ENCODE results near the gene C1orf167.
A peak's percentile ranks its signal among the peaks of the same experiment; 100 is the strongest.

Gene C1orf167

DNA sequence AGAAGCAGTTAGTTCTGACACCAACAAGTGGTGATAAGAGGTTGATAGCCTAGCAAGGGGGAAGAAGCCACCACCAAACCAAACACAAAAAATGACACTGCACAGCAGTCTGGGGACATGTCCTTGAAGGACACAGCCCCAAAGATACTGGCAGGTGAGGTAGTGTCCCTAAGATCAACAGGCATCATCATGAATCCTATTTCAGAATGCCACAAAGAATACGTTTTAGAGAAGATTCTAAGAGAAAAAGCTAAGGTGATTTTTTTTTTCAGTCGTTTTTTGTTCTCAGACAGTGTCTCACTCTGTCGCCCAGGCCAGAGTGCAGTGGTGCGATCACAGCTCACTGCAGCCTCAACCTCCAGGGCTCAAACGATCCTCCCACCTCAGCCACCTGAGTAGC lies 24.2 kb downstream of the C1orf167 start:
- no peak for DNase-seq

DNA sequence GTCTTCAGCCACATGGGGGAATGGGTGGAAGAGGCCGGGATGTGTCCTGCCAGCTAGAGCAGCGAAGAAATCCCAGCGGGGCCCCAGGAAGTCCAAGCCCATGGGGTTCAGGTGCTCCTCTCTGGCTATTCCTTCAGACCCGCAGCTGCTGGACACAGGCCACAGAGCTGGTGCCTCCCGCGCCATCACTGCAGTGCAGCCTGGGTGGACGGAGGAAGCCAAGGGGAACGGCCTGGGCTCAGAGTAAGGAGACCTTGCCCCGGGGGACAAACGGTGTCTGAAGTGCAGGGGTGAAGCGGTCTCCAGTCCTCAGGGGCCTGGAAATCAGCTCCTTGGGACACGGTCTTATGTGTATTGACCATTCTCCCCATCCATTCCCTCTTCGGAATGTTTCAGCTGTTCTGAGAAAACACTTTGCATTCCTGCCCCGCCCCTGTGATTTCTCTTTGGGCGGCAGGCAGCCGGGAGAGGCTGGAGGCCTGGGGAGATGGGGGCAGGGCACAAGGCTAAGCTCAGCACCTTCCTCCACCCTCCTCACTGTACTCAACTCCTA lies 25.3 kb downstream of the C1orf167 start:
- peak; percentile 23 for DNase-seq

DNA sequence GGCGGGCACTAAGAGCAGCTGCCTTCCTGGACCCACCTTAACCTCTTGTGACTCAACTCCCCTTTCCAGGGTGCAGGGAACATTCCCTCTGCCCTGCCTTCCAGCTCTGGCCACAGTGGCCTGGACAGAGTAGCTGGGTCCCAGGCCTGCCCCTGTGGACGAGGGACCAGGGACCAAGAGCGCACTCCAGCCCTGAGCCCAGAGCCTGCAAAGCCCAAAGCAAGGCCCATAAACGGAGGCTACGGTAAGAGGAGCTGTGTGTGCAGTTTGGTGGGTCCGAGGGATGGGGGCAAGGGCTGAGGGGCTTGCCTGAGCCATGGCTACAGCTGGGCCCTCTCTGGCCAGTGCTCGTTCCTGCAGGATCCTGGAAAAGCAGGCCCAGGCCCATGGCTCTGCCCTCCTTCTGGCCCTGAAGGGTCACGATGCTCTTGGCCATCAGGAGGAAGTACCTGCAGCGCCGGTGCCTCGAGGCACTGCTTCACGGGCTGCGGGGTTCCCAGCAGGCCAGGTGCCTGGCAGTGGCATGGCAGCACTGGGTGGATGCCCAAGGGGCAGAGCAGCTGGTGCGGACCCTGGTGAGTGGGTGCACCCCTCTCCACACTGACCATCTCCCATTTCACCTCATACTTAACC lies 25.9 kb downstream of the C1orf167 start:
- DNase-seq: no peak

DNA sequence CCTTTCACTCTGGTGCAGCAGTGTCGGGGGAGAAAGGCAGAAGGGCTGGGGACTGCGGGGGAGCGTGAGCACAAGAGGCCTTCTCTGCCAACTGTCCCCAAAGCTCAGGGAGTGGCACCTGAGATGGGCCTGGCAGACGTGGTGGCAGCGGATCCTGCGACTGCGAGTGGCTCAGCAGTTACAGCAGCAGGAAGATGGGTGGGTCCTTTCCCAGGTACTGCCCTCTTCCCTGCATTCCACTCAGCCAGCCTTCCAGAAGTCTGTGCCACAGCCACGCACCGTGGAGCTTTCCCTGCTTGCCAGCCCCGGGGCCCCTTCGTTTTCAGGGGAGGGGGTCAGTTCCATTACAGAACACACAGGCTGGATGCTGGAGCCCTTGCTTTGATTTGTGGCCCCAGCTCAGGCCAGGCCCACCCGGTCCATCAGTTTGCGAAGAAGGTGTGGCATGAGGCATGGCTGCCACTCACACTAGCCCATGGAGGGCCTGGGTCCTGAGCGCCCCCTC lies 26.6 kb downstream of the C1orf167 start:
- no peak for DNase-seq

DNA sequence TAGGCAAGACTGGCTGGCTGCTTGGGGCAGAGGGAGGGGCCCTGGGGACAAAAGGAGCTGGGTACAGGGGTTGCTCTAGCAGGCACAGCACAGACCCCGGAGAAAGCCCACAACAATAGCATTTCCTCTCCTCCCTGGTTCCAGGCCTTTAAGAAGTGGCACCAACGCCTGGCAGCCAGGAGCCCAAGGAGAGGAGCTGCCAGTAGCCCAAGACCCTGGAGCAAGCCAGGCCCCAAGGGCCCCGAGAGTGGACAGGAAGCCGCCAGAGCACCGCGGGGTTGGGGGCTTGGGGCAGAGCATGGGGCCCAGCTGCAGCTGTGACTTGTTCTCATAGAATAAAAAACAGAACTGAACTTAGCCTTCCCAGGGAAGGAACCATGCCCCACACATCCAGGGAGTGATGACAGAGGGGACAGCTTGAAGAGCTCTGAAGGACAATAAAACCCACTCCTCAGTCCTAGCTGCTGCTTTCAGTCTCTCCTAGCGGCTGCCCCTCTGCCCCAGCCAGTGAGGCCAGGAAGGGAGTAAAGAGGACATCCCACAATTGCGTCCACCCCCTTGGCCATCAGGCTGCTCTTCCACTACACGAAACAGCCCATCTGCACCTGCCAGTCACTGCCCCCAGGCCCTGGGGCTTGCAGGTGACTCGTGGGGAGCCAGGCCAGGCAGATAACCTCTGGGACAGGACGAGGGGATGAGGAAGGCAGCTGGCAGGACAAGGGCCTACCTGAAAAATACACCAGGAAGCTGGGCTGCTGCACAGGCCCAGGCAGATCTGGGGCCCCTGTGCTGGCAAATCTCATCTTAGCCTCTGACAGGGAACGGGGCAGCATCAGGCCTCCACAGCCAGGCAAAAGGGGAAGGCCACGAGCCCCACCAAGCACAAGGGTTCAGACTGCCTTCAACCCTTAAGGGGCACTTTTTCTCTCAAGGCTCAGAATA lies 27.4 kb downstream of the C1orf167 start:
- DNase-seq: no peak

DNA sequence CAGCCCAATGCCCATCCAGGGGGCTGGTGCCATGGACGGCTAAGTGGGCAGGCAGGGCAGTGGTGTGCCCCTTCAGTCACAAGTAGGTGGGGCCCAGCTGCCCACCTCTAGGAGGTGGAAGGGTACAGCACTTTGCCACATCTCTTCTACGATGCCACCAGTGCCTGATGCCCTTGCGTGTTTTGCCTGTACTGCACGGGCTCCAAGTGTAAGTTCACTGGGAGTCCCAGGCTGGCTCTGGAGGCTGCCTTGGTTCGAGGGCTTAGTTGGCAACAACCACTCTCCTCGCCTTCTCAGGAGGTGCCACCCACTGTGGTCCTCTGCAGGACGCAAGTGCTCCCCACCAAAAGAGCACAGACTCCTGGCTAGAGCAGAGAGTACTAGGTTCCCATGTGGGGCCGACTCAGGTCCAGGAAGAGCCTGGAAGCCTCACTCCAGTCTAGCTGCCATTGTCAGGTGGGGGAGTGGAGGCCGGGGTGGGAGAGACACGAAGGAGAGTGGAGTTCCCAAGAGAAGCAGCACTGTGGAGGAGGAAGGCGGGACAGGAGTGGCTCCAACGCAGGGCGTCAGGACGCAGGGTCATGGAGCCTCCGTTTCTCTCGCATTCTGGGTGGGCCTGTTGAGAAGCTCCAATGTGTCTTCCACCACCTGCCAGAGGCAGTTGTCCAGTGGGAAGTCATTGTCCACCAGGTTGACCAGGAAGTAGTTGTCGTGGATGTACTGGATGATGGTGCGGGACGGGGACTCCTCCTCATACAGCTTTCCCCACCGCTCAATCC lies 28.3 kb downstream of the C1orf167 start:
- no peak for DNase-seq

DNA sequence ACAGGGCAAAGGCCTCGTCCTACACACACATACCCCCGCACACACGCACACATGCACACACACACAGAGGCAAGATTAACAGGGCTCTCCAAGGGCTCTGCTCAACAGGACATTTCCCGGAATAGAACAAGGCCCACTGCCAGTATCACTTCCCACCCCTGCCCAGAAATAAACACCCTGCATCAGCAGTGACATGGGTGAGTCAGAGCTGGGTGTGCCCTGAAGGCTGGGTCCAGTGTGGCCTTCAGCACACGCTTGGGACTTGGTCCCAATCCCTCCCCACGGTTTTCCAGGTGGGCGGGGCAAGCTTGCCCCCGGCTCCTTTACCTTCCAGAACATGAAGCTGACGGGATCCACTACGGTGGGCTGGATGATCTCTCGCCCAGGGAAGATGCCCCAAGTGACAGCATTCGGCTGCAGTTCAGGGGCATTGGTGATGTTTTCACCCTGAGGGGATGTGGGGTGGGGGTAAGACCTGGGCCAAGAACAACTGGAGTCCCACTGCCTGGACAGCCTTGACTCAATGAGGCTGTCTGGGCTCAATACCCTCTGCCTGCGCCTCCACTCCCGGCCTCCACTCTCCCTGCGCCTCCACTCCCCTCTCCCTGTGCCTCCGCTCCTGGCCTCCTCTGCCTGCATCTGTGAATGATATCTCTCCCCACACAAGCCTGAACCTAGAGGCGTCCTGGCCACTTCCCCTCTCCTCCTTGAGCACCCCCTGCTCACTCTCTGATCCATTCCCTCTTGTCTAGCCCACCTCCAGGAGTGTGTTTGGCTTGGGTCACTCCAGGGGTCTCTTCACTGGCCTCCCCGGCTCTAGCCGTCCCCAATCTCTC lies 29.1 kb downstream of the C1orf167 start:
- peak; percentile 50 for DNase-seq

DNA sequence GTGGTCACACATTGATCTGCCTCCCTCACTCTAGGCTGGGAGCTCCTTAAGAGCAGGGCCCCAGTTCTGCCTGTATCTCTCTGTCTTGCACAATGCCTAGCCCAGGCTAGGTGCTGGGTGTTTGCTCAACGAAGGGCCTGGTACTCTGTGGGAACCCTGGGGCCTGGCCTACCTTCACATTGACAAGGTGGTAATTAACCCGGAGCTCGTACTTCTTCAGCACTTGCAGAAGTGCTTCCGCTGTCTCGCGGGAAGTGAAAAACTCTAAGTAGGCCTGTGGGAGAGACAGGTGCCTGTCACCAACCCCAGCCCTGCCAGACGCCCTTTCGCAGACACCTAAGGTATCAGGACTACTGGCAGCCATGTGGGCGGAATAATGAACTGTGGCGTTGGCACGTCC lies 30.1 kb downstream of the C1orf167 start:
- no peak for DNase-seq

DNA sequence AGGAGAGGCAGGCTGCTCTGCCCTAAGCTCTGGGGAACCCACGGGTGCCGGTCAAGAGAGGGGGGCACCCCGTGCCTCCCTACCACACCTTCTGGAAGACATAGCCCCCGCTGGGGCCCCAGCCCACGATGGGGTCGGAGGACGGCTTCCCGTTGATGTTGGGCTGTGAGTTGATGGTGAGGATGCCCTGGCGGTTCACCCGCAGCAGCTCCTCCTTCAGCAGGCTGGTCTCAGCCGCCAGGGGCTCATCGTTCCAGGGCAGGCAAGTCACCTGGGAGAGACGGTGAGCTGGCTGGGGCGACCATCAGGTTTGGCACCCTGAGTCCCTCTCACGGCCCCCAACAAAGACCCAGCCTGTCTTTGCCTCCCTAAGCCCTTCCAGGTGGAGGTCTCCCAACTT lies 31.8 kb downstream of the C1orf167 start:
- no peak for DNase-seq

DNA sequence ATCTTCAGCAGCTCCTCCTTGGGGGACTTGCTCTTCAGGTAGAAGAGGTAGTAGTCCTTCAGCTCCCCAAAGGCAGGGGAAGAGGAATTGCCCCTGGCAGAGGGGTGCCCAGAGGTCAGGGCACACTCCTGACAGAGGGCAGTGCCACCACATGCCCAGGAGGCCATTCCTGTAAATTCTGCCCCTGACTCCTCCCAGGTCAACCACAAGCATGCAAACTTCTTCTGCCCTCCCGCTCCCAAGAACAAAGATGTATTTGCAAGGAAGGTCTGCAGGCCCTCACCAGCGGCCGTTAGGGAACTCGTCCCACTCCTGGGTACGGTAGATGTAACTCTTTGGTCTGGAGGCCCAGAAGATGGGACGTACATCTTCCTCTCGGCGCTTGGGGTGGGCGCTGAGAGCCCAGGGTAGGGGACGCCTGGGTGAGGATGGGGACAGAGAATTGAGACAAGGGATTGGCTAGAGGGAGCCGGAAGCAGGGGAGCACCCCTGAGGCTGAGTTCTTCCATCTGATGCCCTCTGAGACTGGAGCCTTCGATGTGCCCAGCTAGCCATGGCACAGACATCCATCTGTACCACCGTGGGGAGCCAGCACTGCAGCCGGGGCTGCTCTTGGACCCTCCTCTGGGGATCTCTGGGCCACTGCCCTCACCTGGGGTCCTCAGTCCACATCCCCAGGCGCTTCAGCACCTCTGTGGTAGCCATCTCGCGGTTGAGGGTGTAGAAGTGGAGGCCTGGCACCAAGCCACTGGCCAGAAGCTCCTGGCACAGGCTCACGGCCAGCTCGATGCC lies 32.6 kb downstream of the C1orf167 start:
- DNase-seq: no peak

DNA sequence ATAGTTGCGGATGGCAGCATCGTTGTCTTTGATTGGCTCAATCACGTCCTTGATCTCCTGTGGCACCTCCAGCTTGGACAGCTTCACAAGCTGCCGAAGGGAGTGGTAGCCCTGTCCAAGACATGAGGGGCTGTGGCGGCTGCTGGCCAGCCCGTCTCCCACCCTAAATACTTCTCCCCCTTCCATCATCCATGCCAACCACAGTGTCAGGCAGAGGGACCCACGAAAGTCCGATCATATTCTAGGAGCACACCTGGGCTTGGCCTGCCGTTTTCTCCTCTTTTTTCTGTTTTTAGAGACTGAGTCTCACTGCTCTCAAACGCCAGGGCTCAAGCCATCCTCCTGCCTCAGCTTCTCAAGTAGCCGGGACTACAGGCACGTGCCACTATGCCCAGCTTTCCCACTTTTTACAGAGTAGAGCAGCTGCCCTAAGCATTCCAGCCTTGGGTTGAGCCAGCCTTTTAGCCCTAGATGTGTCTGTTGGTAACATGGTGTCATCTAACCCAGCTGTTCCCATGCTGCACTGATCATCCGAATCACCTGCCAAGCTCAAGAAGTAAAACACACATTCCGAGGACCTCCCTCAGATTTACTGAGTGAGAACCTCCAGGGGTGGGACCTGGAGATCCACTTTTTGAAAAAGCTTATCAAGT lies 33.4 kb downstream of the C1orf167 start:
- no peak for DNase-seq

DNA sequence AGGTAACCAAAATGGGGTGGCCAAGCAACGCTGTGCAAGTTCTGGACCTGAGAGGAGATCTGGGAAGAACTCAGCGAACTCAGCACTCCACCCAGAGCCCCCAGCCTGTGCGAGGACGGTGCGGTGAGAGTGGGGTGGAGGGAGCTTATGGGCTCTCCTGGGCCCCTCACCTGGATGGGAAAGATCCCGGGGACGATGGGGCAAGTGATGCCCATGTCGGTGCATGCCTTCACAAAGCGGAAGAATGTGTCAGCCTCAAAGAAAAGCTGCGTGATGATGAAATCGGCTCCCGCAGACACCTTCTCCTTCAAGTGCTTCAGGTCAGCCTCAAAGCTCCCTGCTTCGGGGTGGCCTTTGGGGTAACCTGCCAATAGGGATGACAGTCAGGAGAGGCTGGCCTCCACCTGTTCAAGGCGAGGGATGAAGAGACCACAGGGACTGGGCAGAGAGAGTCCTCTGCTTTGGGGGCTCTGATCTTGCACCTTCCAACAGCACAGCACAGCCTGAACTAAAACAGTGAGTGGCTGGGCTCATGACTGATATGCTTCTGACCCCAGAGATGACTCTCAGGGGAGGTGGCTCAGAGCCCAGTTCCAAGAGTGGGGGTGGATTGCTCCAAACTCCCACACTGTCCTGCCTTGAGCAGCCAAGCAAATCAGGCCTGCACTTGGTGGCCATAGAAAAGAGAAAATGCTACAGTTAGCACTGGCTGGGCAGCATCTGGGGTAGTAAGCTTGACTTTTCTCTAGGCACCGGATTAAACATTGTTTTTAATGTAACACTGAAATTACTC lies 34.2 kb downstream of the C1orf167 start:
- no peak for DNase-seq

DNA sequence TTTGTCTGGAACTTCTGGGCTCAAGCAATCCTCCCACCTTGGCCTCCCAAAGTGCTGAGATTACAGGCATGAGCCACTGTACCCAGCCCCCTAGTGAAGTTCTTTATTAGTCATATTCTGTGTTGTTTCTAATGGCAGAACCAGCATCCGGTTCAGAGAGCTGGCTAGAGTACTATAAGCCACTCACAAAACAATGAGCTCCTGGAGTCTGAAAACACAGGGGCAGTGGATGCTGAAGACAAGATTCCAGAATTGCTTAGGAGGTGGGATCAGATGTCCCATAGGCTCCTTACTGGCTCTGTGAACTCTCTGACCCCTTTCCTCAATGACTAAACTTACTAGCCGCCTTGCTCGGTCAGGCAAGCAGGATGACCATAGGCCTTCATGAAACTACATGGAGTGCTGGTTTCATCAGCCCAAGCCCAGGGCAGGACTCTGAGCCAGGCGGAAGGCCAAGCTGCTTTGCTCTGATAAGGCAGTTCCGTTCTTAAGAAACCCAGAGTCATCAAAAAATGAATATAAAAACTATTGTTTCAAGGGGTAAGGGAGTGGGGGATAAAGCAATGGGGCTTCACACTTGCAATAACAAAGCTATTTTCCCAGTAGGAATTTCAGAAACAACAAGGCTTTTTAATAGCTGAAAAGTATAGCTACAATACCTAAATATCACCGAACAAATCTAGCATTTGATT lies 35.7 kb downstream of the C1orf167 start:
- DNase-seq: no peak

DNA sequence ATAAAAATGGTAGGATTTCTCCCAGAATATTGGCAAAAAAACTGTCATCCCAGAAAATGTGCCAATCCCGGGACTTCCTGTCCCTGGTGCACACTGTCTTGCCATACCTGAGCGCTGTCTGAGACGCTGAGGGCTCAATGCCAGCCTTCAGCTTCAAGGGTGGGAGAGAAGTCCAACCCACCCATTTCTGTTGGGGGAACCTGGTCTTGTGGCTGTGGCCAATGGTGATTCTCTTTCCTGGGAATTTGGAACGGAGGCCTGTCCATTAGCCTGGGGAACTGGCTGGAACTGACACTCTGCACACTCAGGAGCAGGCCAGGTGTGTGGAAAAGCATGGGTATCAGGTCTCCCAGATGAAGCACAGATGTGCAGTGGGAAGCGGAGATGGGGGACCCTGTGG lies 37.1 kb downstream of the C1orf167 start:
- no peak for DNase-seq

DNA sequence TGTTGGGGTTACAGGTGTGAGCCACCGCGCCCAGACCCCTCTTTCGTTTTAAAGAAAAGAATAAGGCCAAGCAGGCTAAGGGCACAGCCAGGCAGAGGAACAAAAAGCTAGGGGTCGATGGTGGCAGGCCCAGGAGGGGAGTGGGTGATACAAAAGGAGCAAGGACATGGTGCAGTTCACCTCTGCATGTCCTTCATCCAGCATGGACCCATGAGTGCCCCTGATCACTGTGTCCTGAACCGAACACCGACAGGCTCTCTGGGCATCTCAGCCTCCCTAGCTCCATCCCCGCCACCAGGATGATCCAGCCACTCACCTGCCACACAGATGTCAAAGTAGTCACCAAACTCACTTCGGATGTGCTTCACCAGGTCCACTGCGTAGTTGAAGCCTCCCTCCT lies 37.9 kb downstream of the C1orf167 start:
- no peak for DNase-seq

DNA sequence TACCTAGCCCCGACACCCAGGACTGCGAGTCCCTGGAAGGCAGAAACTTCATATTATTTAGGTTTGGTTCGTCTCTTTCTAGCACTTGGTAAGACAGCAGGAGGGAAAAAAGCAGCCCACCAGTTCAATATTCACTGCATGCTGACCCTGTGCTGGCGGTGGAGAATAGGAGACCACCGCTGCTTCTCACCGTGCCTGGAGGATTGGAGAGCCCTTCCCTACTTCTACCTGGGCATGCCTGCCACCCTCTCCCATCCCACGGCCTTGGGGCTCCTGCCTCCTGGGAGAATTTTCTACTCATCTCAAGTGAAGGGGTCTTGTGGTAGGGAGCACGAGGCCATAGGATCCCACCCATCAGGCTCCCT lies 38.4 kb downstream of the C1orf167 start:
- DNase-seq: no peak

DNA sequence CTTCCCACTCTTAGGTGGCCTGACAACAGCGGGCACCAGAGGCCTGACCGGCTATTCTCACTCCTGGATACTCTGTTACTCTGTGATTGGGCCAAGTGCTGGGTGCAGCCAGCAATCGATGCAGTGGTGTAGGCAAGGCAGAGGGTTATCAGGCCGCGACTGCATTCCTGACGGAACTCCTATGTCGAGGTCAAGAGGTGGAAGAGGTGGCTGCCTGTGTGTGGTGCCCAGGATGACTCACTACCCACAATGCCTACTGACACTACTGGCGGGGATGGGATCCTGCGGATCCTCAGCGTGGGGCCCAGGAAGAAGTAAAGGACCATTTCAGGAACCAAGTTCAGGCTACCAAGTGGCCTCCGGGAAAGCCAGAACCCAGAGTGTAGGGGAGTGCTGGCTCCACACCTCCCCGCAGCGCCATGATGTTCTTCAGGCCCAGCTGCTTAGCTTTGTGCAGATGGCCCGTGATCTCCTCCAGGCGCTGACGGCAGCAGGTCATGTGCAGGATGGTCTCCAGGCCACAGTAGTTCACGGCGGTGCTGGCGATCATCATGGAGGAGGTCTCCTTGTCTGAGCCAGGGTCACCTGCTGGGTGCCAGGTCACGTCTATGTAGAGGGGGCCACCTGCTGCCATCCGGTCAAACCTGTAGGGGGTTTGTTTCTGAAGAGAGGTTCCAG lies 38.9 kb downstream of the C1orf167 start:
- no peak for DNase-seq

DNA sequence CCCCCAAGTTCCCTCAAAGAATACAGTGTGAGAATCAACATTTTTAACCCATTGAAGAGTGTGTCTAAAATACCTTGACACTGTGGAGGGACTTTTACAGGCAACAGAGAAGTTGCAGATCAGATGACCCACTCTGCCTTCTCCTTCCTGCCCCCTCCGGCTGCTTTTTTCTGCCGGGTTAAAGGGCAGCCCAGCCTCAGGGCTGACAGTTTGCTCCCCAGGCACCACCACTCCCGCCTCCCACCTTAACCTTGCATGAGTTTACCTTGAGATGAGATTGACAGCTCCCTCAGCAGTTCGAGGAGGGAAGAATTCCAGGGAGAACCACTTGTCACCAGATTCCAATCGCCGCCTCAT lies 40.6 kb downstream of the C1orf167 start:
- DNase-seq: no peak

All from midbrain (tissue), 1 donor.